Stimulated activated CD4-positive, alpha-beta T cell treated with anti-CD3 and anti-CD28 coated beads, Interleukin-4, amount 100 ng/mL, for 24 hours (primary cell): ENCODE results near the gene RESF1.
A peak's percentile ranks its signal among the peaks of the same experiment; 100 is the strongest.

Experiments used
- DNase-seq: peaks from one replicate; pipeline ENCODE4 v3.0.0-alpha.2; 2020

Gene RESF1

GRCh38 chr12:31959701-31960391 lies 631 bp downstream of the RESF1 start:
- DNase-seq: peak; percentile 69

GRCh38 chr12:31961137-31961536 lies 1.9 kb downstream of the RESF1 start:
- no peak for DNase-seq

GRCh38 chr12:31962076-31962475 lies 2.9 kb downstream of the RESF1 start:
- no peak for DNase-seq

- no peak for DNase-seq
Observed at GRCh38 chr12:31964280-31964679, 5.1 kb downstream of the RESF1 start.

- peak; percentile 46 for DNase-seq
Observed at GRCh38 chr12:31965090-31965489, 5.9 kb downstream of the RESF1 start.

- peak; percentile 7 for DNase-seq
Observed at GRCh38 chr12:31966558-31967205, 7.5 kb downstream of the RESF1 start.

GRCh38 chr12:31967539-31967938 lies 8.3 kb downstream of the RESF1 start:
- peak; percentile 14 for DNase-seq

- no peak for DNase-seq
Observed at GRCh38 chr12:31970199-31970598, 11.0 kb downstream of the RESF1 start.

- DNase-seq: no peak
Observed at GRCh38 chr12:31973818-31974217, 14.6 kb downstream of the RESF1 start.

GRCh38 chr12:31974673-31975072 lies 15.5 kb downstream of the RESF1 start:
- no peak for DNase-seq

- DNase-seq: no peak
Observed at GRCh38 chr12:31984806-31985591, 25.8 kb downstream of the RESF1 start.

GRCh38 chr12:31985832-31986231 lies 26.6 kb downstream of the RESF1 start:
- no peak for DNase-seq

GRCh38 chr12:31989571-31990362 lies 30.6 kb downstream of the RESF1 start:
- no peak for DNase-seq

- DNase-seq: no peak
Observed at GRCh38 chr12:31991146-31991545, 31.9 kb downstream of the RESF1 start.

GRCh38 chr12:31991815-31992214 lies 32.6 kb downstream of the RESF1 start:
- no peak for DNase-seq

- no peak for DNase-seq
Observed at GRCh38 chr12:31999692-32000091, 40.5 kb downstream of the RESF1 start.

GRCh38 chr12:32000373-32001005 lies 41.3 kb downstream of the RESF1 start:
- DNase-seq: no peak

GRCh38 chr12:32002848-32003493 lies 43.8 kb downstream of the RESF1 start:
- DNase-seq: no peak

- DNase-seq: no peak
Observed at GRCh38 chr12:32003654-32004053, 44.4 kb downstream of the RESF1 start.

GRCh38 chr12:32005496-32006125 lies 46.4 kb downstream of the RESF1 start:
- no peak for DNase-seq
